Activated naive CD4-positive, alpha-beta T cell (primary cell): ENCODE results near the gene FCAR.
"Not testable (repeated sequence)": the region's sequence is repeated elsewhere in the genome, so short reads cannot be mapped to it uniquely, and the experiment has no call there.

Experiments
- DNase-seq, 4 experiments: peaks; one replicate each; lab custom pipeline; 2025; lab: John Stamatoyannopoulos, UW

The FCAR gene

DNA sequence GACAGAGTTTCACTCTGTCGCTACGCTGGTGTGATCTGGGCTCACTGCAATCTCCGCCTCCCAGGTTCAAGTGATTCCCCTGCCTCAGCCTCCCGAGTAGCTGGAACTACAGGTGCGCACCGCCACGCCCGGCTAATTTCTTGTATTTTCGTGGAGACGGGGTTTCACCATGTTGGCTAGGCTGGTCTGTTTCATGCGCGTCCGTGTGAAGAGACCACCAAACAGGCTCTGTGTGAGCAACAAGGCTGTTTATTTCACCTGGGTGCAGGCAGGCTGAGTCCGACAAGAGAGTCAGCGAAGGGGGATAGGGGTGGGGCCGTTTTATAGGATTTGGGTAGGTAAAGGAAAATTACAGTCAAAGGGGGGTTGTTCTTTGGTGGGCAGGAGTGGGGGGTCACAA lies 20.1 kb downstream of the FCAR start:
- DNase-seq: not testable (repeated sequence)

GRCh38 chr19:54896036-54896435 lies 22.0 kb downstream of the FCAR start:
- no peak for DNase-seq

GRCh38 chr19:54898685-54899084 lies 24.6 kb downstream of the FCAR start:
- DNase-seq: not testable (repeated sequence)

GRCh38 chr19:54899646-54900045 lies 25.6 kb downstream of the FCAR start:
- not testable (repeated sequence) for DNase-seq

DNA sequence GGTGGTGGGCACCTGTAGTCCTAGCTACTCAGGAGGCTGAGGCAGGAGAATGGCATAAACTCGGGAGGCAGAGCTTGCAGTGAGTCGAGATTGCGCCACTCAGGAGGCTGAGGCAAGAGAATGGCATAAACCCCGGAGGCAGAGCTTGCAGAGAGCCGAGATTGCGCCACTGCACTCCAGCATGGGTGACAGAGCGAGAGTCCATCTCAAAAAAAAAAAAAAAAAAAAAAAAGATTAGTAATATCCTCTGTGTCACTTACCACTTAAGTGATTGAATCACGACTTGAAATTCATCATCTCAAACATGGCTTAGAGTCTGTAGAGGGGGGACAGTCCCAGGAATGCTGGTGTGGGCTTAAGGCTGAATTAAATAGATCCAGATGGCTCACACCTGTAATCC lies 27.1 kb downstream of the FCAR start:
- not testable (repeated sequence) for DNase-seq

DNA sequence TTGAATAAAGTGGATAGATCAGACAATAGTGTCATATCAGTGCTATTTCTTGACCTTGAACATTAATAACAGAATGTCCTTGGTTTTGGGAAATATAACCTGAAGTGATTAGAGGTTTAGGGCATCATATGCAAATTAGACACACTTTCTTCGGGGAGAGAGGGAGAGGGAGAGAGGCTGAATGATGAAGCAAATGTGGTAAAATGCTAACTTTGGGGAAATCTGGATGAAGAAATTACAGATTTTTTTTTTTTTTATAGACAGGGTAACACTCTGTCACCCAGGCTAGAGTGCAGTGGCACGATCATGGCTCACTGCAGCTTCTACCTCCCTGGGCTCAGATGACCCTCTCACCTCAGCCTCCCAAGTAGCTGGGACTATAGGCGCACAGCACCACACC lies 28.0 kb downstream of the FCAR start:
- no peak for DNase-seq

DNA sequence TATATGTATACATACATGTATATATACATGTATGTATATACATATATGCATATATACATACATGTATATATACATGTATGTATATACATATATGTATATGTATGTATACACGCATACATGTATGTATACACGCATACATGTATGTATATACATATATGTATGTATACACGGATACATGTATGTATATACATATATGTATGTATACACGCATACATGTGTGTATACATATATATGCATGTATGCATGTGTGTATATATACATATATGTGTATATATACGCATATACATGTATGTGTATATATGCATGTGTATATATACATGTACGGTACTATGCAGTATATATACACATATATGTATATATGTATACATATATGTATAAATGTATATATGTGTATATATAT lies 29.3 kb downstream of the FCAR start:
- no peak for DNase-seq

- DNase-seq: not testable (repeated sequence)
Observed at GRCh38 chr19:54904261-54904660, 30.2 kb downstream of the FCAR start.

- no peak for DNase-seq
Observed at GRCh38 chr19:54905421-54905802, 31.4 kb downstream of the FCAR start.

DNA sequence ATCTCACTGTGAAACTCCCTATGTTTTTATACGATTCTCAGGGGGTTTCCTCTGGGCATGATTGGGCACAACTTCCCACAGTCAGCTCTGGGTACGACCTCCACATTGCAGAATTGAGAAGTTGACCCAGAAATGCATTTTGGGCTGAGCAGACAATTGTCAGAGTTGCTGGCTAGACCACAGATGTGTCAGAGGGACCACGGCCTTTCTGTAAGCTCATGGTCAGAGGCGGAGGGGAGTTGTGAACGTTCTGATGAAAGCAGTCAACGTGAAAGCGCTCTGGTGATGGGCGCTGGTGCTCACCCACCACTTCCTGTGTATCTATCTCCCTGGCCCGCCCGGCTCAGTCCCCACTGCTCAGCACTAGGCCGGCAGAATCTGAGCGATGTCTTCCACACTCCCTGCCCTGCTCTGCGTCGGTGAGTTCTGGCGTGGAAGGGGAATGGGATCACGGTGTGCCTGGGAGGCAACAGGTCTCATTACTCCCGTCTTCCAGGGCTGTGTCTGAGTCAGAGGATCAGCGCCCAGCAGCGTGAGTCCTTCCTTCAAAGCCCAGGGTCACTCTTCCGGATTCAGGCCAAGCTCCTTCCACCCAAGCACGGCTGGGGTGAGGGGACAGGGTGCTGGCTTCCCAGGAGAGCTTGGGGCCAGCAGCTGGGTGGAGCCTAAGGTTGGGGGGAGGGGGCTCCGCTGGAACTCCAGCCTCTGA lies 31.9 kb downstream of the FCAR start, which contains the start of gene NCR1:
NCR1 (plus strand) TSS at position 346 of the 709 bp plus-strand sequence; CDS start at position 386, 40 bp downstream.
- DNase-seq: no peak

GRCh38 chr19:54906819-54907218 lies 32.8 kb downstream of the FCAR start:
- DNase-seq: no peak

DNA sequence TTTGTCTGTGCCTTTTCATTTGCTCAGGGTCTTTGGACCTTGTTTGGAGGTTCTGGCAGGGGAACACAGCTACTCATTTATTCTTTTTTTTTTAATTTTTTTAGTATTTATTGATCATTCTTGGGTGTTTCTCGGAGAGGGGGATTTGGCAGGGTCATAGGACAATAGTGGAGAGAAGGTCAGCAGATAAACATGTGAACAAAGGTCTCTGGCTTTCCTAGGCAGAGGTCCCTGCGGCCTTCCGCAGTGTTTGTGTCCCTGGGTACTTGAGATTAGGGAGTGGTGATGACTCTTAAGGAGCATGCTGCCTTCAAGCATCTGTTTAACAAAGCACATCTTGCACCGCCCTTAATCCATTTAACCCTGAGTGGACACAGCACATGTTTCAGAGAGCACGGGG lies 33.9 kb downstream of the FCAR start:
- not testable (repeated sequence) for DNase-seq

- DNase-seq: no peak
Observed at GRCh38 chr19:54916822-54917221, 42.8 kb downstream of the FCAR start.

DNA sequence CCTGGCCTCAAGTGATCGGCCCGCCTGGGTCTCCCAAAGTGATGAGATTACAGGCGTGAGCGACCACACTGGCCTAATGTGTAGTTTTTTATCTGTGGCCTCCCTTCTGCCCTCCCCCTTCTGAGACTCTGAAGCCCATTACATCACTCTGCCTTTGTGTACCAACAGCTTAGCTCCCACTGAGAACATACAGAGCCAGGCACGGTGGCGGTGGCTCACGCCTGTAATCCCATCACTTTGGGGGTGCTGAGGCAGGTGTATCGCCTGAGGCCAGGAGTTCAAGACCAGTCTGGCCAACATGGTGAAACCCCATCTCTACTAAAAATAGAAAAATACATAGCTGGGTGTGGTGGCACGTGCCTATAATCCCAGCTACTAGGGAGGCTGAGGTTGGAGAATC lies 44.5 kb downstream of the FCAR start:
- DNase-seq: no peak

- DNase-seq: not testable (repeated sequence)
Observed at GRCh38 chr19:54919646-54920563, 45.9 kb downstream of the FCAR start.

GRCh38 chr19:54921082-54921481 lies 47.0 kb downstream of the FCAR start:
- DNase-seq: no peak

GRCh38 chr19:54923276-54923675 lies 49.2 kb downstream of the FCAR start:
- DNase-seq: no peak

- no peak for DNase-seq
Observed at GRCh38 chr19:54928299-54928698, 54.3 kb downstream of the FCAR start.

DNA sequence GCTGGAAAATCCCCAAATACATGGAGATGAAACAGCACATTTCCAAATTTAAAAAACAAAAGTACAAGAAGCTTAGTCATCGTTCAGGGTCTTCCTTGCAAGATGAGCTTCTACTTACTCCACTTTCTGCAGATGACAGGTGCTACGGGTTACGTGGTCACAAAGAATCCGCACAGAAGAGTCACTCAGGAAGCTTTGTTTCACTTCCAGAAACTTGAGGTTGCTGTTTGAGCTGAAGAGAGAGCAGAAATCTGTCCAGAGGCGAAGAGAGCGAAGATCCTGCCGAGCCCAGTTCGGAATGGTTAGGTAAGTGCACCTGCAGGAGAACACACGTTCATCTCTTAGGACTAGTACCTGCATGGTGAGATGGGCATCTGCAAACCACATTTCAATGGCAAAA lies 63.9 kb downstream of the FCAR start:
- no peak for DNase-seq

DNA sequence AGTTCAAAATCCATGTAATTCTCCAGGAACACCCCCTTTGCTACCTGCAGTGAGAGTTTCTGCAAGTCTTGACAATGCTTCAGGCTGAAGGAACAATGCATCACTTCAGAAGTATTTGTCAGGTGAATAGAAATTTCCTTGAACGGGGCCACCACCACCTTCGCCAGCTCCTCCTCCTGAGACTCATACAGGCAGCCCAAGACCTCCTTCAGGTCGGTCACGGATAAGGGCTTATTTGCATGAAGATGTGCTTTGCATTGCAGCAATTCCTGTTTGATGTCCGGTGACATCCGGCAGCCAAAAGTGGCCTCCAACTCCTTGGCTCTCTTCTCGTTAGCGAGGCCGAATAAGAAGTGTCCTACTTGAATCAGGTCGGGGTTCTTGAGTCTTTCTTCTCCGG lies 64.9 kb downstream of the FCAR start:
- DNase-seq: no peak

DNA sequence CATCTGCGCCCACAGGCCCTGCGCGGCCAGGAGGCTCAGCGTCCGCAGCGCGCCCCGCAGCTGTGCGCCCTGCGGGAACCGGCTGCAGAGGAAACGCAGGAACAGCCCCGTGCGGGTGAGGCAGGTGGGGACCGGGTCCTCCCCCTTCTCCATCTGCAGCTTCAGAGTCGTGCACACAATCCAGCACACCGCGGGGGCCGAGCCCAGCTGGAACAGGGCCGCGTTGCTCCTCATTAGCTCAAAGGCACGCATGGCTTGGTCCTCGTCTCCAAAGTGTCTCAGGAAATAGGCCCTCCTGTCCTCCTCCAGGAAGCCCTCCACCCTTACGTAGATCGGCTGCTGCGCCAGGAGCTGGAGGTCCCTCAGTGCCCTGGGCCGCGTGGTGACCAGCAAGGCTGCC lies 65.5 kb downstream of the FCAR start:
- not testable (repeated sequence) for DNase-seq
